Stimulated activated naive CD8-positive, alpha-beta T cell treated with anti-CD3 and anti-CD28 coated beads, Interleukin-15, amount 100 ng/mL, for 72 hours (primary cell): ENCODE data around the gene DUSP8.
A peak's percentile ranks its signal among the peaks of the same experiment; 100 is the strongest.

Experiments
- ATAC-seq: fragments of 150-1000 bp; cut with Tn5 transposase; 2 replicates; pipeline ENCODE4 v1.10.0; 2021; ENCODE audit warnings: mild to moderate bottlenecking, moderate library complexity
- DNase-seq, 2 donors: peaks; one replicate each; pipeline ENCODE4 v3.0.0; 2021 to 2022
- H3K27ac Mint-ChIP-seq, 2 donors: one replicate each; pipeline ENCODE4 v1.8.0; 2022; ENCODE audit warnings: mild to moderate bottlenecking in 2 of 2, mixed read lengths in 2 of 2, moderate library complexity in 2 of 2
- H3K27me3 Mint-ChIP-seq: one replicate; pipeline ENCODE4 v1.8.0; 2022; ENCODE audit warnings: mixed read lengths
- H3K4me1 Mint-ChIP-seq: one replicate; pipeline ENCODE4 v1.8.0; 2022; ENCODE audit warnings: mild to moderate bottlenecking, mixed read lengths
- H3K4me3 Mint-ChIP-seq, 2 donors: one replicate each; pipeline ENCODE4 v1.8.0; 2022; ENCODE audit warnings: mild to moderate bottlenecking in 2 of 2, mixed read lengths in 2 of 2, moderate library complexity in 1 of 2
- H3K9me3 Mint-ChIP-seq, 2 donors: one replicate each; pipeline ENCODE4 v1.8.0; 2022; ENCODE audit warnings: mixed read lengths in 2 of 2

Gene DUSP8

GRCh38 chr11:1573077-1573902 lies 1.2 kb upstream of the DUSP8 start:
- peaks cover 37% of the 10 kb centered on the region for H3K4me1 Mint-ChIP-seq
- peaks cover 36% of the 10 kb centered on the region for H3K27me3 Mint-ChIP-seq
- peak; percentile 45 to 46 for DNase-seq

GRCh38 chr11:1571760-1572196 lies 293 bp downstream of the DUSP8 start:
- no peak overlapping the region for H3K27ac Mint-ChIP-seq
- H3K4me1 Mint-ChIP-seq: peaks cover 37% of the 10 kb centered on the region
- H3K27me3 Mint-ChIP-seq: peaks cover 32% of the 10 kb centered on the region
- no peaks in the 10 kb centered on the region for H3K9me3 Mint-ChIP-seq
- ATAC-seq (peak; percentile 8), DNase-seq (no peak)
- H3K4me3 Mint-ChIP-seq: no peak overlapping the region

More at GRCh38 chr11:1573077-1573902, 1.2 kb upstream of the DUSP8 start:
- Mint-ChIP-seq H3K27ac (no peak overlapping the region), H3K4me3 (peak overlapping the region; percentile 51 to 73), H3K9me3 (peaks cover 4% of the 10 kb centered on the region in 2 donors)
- peak; percentile 41 for ATAC-seq

GRCh38 chr11:1570896-1571759 lies 943 bp downstream of the DUSP8 start:
- peaks cover 37% of the 10 kb centered on the region for H3K4me1 Mint-ChIP-seq
- ATAC-seq (no peak), DNase-seq (no peak)
- H3K27me3 Mint-ChIP-seq: peaks cover 32% of the 10 kb centered on the region
- H3K9me3 Mint-ChIP-seq: no peaks in the 10 kb centered on the region
- peak overlapping the region; percentile 49 to 60 for H3K4me3 Mint-ChIP-seq
- H3K27ac Mint-ChIP-seq: peak overlapping the region in 1 of 2 donors; percentile 54

DNA sequence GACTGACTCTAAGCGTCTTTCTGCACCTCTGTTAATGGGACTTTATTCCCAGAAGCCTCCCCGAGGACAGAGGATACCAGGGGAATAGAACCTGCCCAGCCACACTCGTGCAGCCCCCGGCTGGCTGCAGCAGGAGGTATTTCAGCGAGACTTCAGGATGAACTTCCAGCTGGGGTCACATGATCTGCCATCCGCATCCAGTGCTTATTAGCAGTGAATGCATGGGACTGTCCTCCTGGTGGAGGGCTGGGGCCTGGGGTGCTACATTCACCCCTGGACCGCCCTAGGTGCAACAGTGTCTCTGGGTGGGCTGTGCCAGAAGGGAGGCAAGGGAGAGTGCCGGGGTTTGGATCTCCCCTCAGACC lies 1.6 kb downstream of the DUSP8 start:
- H3K27me3 Mint-ChIP-seq: peaks cover 27% of the 10 kb centered on the region
- H3K4me3 Mint-ChIP-seq: peak overlapping the region; percentile 49 to 60
- H3K27ac Mint-ChIP-seq: peak overlapping the region in 1 of 2 donors; percentile 54
- H3K4me1 Mint-ChIP-seq: peaks cover 37% of the 10 kb centered on the region
- ATAC-seq (no peak), DNase-seq (no peak)
- no peaks in the 10 kb centered on the region for H3K9me3 Mint-ChIP-seq

DNA sequence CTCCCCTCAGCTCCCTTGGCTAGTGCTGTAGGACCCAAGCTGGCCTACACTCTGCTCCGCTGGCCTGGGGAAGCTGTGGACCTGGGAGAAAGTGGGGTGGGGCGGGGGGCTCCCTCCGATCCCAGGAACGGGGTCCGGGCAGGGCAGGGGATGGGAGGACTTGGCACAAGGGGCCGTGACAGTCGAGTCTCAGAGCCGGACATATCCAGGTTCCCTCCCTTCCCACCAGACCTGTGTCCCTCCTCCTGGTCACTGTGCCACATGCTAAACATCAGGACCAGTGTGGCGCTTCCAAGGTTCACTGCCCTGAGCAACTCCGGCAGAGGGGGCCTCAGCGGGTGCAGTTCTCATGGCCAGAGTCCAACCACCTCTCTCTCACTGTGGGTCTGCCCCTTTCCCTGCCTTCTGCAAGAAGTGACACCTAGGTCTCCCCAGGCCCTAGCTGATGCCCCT lies 2.0 kb downstream of the DUSP8 start:
- Mint-ChIP-seq H3K27ac (no peak overlapping the region), H3K27me3 (peaks cover 22% of the 10 kb centered on the region), H3K9me3 (no peaks in the 10 kb centered on the region), H3K4me1 (peaks cover 37% of the 10 kb centered on the region), H3K4me3 (no peak overlapping the region)
- ATAC-seq (no peak), DNase-seq (no peak)

- Mint-ChIP-seq H3K4me1 (peaks cover 37% of the 10 kb centered on the region), H3K27ac (peak overlapping the region in 1 of 2 donors; percentile 7), H3K27me3 (peaks cover 19% of the 10 kb centered on the region), H3K4me3 (no peak overlapping the region), H3K9me3 (no peaks in the 10 kb centered on the region)
- ATAC-seq: no peak
- DNase-seq: no peak
These were observed 2.8 kb downstream of the DUSP8 start for GRCh38 chr11:1569251-1569780.

GRCh38 chr11:1568441-1568911 lies 3.6 kb downstream of the DUSP8 start:
- DNase-seq (no peak), ATAC-seq (no peak)
- H3K27ac Mint-ChIP-seq: no peak overlapping the region
- no peak overlapping the region for H3K4me3 Mint-ChIP-seq
- no peaks in the 10 kb centered on the region for H3K9me3 Mint-ChIP-seq
- H3K4me1 Mint-ChIP-seq: peaks cover 29% of the 10 kb centered on the region
- peaks cover 11% of the 10 kb centered on the region for H3K27me3 Mint-ChIP-seq

DNA sequence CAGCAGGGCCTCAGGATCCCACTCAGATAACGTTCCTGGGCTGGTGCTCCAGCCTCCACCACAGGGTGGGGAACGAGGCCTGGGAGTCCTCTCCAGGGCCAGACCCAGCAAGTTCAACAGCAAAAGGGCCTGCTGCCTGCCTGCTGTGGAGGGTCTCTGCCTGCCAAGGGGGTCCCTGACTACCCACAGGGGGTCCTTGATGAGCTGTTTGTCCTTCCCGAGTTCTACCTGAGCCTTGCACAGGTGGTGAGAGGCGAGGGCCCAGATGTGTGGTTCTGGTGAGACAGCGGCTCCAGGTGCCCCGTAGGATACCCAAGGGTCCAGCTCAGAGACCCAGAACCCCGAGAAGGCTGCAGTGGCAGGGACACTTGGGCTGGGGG lies 4.4 kb downstream of the DUSP8 start:
- peaks cover 6% of the 10 kb centered on the region for H3K27me3 Mint-ChIP-seq
- H3K4me3 Mint-ChIP-seq: no peak overlapping the region
- no peak for DNase-seq
- no peak overlapping the region for H3K27ac Mint-ChIP-seq
- peaks cover 22% of the 10 kb centered on the region for H3K4me1 Mint-ChIP-seq
- ATAC-seq: no peak
- H3K9me3 Mint-ChIP-seq: no peaks in the 10 kb centered on the region

DNA sequence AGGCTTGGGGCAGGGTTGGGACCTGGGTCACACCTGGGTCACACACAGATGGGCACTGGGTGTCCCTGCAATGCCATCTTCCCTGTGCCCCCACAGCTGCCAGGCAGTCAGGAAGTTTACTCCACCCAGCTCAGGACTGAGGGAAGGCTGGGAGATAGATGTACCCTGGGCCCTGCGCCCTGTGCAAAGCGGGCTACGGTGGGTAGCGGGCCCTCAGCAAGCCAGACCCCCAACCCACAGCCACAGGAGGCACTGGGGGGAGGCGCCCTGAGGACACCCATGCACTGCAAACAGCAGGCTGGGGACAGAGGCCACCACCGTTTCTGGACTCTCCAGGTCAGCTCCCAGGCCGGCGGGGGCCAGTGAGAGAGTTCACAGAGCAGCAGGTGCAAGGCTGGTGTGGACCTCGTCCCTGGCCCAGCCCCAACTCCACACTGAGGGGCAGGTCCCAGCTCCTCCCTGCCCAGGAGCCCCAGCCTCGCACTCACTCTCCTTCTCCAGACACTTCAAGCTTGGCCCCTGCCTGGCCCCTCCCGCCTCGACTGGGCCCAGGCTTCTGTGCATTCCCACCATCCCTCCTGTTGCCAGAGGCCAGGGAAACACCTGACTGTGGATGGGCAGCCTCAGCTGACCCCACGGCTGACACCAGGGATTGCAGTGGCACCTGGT lies 4.9 kb downstream of the DUSP8 start:
- peaks cover 22% of the 10 kb centered on the region for H3K4me1 Mint-ChIP-seq
- ATAC-seq (no peak), DNase-seq (no peak)
- no peak overlapping the region for H3K4me3 Mint-ChIP-seq
- H3K27me3 Mint-ChIP-seq: peaks cover 6% of the 10 kb centered on the region
- H3K9me3 Mint-ChIP-seq: no peaks in the 10 kb centered on the region
- H3K27ac Mint-ChIP-seq: no peak overlapping the region

DNA sequence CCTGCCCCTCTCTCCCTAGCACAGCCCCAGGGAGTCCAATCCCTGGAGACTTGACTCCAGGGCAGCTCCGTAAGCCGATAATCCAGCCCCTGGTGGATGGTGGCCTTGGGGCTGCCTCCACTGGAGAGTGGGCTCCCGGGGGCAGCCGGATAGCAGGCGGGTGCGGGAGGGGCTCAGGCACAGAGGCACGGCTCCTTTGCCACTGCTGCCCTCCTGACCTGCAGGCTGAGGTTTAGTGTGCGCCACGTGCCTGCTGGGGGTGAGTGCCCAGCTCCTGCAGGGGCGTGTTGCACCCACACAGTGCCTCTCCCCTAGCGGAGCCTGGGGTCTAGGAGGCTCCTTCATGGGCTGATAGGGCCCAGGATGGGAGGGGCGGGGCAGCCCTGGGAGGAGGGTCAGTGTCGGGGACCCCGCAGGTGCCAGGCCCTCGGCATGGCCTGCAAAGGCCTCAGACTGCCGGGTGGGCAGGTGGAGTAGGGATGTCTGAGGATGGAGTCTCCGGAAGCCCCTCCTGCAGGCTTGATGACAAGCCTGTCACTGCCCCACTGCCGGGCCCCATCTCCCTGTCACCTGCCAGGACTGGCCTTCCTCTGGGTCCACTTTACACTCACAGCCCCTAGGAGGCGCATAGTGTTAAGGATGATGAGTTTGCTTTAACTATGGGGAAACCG lies 5.6 kb downstream of the DUSP8 start:
- Mint-ChIP-seq H3K27me3 (peaks cover 6% of the 10 kb centered on the region), H3K4me3 (no peak overlapping the region), H3K9me3 (no peaks in the 10 kb centered on the region)

DNA sequence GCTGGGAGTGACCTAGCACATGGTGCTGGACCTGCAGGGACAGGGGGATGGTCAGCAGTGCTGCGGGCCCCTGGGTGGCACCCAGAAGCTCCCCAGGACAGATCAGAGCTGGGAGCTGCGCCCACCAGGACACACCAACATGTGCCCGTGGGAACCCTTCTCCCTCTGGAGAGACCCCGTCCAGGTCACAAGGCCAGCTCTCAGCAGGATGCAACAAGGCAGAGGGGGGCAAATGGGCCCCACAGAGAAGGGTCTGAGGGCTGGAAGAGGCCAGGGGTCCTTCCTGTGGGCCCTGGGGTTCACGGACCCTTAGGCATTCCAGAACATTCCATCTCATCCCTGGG lies 6.2 kb downstream of the DUSP8 start:
- ATAC-seq (no peak), DNase-seq (no peak)
- no peak overlapping the region for H3K27ac Mint-ChIP-seq
- H3K27me3 Mint-ChIP-seq: peaks cover 6% of the 10 kb centered on the region
- H3K4me1 Mint-ChIP-seq: peaks cover 20% of the 10 kb centered on the region
- no peaks in the 10 kb centered on the region for H3K9me3 Mint-ChIP-seq
- H3K4me3 Mint-ChIP-seq: no peak overlapping the region

More for the DNA sequence above, 5.6 kb downstream of the DUSP8 start:
- no peak for DNase-seq
- Mint-ChIP-seq H3K4me1 (peaks cover 22% of the 10 kb centered on the region), H3K27ac (peak overlapping the region in 1 of 2 donors; percentile 44)
- ATAC-seq: no peak

- ATAC-seq: no peak
- H3K4me1 Mint-ChIP-seq: peaks cover 15% of the 10 kb centered on the region
- no peak overlapping the region for H3K27ac Mint-ChIP-seq
- no peak for DNase-seq
- peaks cover 6% of the 10 kb centered on the region for H3K27me3 Mint-ChIP-seq
- H3K4me3 Mint-ChIP-seq: no peak overlapping the region
- H3K9me3 Mint-ChIP-seq: no peaks in the 10 kb centered on the region
These were observed 6.7 kb downstream of the DUSP8 start for GRCh38 chr11:1565173-1565903.

DNA sequence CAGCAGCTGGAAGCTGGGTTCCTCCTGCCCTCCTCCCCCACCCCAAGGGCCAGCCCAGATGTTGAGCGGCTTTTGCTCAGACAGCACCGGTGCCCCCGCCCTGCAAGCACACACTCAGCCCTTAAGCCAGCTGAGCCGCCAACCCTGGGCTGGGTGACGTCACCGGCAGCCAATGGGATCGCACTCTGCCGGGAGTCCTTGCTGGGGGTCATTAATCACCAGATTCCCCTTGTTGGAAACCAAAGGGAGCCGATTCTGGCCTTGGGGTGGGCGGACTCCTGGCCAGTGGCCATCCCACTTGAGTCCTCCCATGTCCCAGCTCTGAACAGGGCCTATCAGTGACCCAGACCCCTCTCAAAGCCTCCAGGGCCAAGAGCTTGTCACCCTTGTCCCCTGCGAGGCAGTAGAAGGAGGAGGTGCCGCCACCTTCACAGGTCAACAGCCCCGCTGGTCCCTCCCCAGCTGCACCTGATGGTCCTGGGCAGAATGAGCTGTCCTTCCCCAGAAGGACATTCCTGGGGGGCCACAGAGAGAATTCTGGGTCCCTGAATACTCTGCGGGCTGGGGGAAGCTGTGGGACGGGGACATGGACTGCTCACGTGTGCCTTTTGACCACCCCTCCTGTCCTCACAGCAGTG lies 7.4 kb downstream of the DUSP8 start:
- Mint-ChIP-seq H3K4me3 (no peak overlapping the region), H3K4me1 (peaks cover 12% of the 10 kb centered on the region), H3K27ac (no peak overlapping the region), H3K27me3 (peaks cover 6% of the 10 kb centered on the region), H3K9me3 (no peaks in the 10 kb centered on the region)
- ATAC-seq: no peak
- DNase-seq: no peak
